PFSK-1 (cell line): ENCODE data around the gene CES3.

Source experiments
- FOXP2 ChIP-seq: optimal IDR thresholded peaks from 2 replicates; pipeline ENCODE3; 2011; ENCODE audit warnings: borderline replicate concordance, control low read depth, inconsistent platforms; ENCODE audit not compliant: insufficient read depth; ENCODE audit errors: extremely low read length, extremely low read depth
- REST ChIP-seq, 2 experiments: IDR thresholded peaks; 2 replicates each; pipeline versions ENCODE4 v1.6.1 to v1.8.0; 2011 to 2012; ENCODE audit warnings: low read depth in 2 of 2, low read length in 2 of 2, control low read depth in 1 of 2, inconsistent platforms in 1 of 2, mild to moderate bottlenecking in 1 of 2, moderate library complexity in 1 of 2; ENCODE audit not compliant: insufficient read depth in 1 of 2
- SIN3A ChIP-seq: IDR thresholded peaks from 2 replicates; pipeline ENCODE4 v1.6.1; 2012; ENCODE audit warnings: mild to moderate bottlenecking, low read length, moderate library complexity, borderline replicate concordance; ENCODE audit not compliant: insufficient read depth
- TAF1 ChIP-seq: IDR thresholded peaks from 2 replicates; pipeline ENCODE4 v1.6.1; 2012; ENCODE audit warnings: low read length, control low read depth, borderline replicate concordance; ENCODE audit not compliant: insufficient read depth

GRCh38 chr16:66918355-66918754, 42.7 kb upstream of the CES3 start:
- TF ChIP-seq REST (IDR thresholded peaks at IDR 0.05; ENCODE audit: insufficient read depth in 1 of 2, low read depth in 2 of 2, low read length in 2 of 2) = no peak
- no peak for TF ChIP-seq SIN3A
- no peak for TF ChIP-seq TAF1
- no peak for TF ChIP-seq FOXP2
